Measurements from ENCODE around the gene MTMR2. TPM values are rescaled to one million over a fixed set of nuclear protein-coding genes. Genes with fewer than 3 reads are reported as not detected.

The MTMR2 gene
- total RNA-seq (ENCODE audit: low replicate concordance): 52.7 and 68.9 TPM in 2 replicates

DNA sequence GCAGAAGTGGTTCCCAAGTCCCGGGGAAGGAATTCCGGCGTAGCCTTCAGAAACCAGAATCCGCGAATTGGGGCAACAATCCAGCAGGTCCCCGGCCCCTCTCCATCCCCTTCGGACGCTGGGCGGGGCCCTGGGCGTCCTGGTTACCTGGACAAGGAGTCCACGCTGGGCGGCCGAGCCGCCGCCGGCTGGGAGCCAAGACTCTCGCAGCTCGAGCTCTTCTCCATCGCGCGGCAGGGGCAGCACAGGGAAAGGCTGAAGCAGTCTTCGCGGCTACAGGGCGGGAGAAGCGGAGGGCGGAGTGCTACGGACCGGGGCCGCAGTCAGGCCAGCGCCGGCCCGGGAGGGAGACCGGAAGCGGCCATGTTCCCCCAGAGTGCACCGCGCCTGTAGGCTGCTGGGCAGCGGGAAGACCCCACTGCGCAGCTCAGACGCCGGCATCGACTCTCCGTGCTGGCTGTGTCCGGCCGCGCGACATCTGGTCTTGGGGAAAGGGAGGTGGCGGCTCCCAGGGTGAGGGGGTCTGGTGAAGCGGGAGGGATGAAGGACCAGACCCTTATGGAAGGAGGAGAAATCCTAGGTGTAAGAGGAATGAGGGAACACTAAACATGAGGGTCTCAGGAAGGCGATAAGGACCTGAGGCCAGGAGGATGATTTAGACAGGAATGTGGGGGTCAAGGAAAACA lies at the start of gene MTMR2:
Gene MTMR2 (minus strand): TSS at position 380 of the 686 bp plus-strand sequence. CDS start 153 bp downstream, at position 227.
- peaks cover 18% of the 10 kb centered on the region for H3K4me1 ChIP-seq
- H3F3A ChIP-seq (ENCODE audit: low read depth): peaks cover 14% of the 10 kb centered on the region
- H3K4me2 ChIP-seq: peak within 1 kb of the TSS; percentile 83
- H3K27me3 ChIP-seq: no peaks in the 10 kb centered on the region
- no peaks in the 10 kb centered on the region for H3K36me3 ChIP-seq
- Mint-ChIP-seq H3K9me3 (no peaks in the 10 kb centered on the region), H3K4me3 (peak within 1 kb of the TSS; percentile 100), H3K36me3 (no peaks in the 10 kb centered on the region), H3K27me3 (ENCODE audit: insufficient read depth, low read depth) (no peaks in the 10 kb centered on the region), H3K4me1 (peaks cover 22% of the 10 kb centered on the region), H3K27ac (peak within 1 kb of the TSS; percentile 95)
- H3K9ac ChIP-seq: peak within 1 kb of the TSS; percentile 77
- no peaks in the 10 kb centered on the region for H3K9me3 ChIP-seq (ENCODE audit: low read depth)
- TF ChIP-seq, protein P1, sequence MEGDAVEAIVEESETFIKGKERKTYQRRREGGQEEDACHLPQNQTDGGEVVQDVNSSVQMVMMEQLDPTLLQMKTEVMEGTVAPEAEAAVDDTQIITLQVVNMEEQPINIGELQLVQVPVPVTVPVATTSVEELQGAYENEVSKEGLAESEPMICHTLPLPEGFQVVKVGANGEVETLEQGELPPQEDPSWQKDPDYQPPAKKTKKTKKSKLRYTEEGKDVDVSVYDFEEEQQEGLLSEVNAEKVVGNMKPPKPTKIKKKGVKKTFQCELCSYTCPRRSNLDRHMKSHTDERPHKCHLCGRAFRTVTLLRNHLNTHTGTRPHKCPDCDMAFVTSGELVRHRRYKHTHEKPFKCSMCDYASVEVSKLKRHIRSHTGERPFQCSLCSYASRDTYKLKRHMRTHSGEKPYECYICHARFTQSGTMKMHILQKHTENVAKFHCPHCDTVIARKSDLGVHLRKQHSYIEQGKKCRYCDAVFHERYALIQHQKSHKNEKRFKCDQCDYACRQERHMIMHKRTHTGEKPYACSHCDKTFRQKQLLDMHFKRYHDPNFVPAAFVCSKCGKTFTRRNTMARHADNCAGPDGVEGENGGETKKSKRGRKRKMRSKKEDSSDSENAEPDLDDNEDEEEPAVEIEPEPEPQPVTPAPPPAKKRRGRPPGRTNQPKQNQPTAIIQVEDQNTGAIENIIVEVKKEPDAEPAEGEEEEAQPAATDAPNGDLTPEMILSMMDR (IDR thresholded peaks at IDR 0.05): no peak
- peak; percentile 47 for TF ChIP-seq EZH2 (IDR thresholded peaks at IDR 0.05)
- peak; percentile 92 for DNase-seq (ENCODE audit: low spot score)
- no peaks in the 10 kb centered on the region for H4K20me1 ChIP-seq (ENCODE audit: low read depth)
- peak within 1 kb of the TSS; percentile 83 for H3K4me3 ChIP-seq
- H3K79me2 ChIP-seq (ENCODE audit: low read depth): peaks cover 63% of the 10 kb centered on the region
- peak within 1 kb of the TSS; percentile 94 for H3K27ac ChIP-seq
- peak within 1 kb of the TSS; percentile 74 for H2AFZ ChIP-seq (replicated peaks)

DNA sequence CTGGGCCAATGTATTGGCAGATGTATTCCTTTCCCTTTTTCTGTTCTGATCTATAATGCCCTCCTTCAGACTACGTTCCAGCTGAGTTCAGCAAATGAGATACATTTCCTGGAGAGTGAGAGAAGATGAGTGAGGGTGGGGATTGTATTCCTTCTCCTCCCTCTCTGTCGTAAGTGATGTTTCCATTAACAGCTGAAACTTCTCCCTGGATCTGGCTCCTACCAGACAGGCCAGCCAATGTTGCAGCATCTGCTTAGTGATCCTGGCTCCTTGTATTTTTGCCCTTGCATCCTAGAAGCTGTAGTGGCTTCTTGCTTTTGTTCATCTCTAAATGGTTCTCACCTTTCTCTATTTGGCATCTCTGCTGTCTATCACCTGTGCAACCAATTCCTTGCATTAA lies 48.2 kb upstream of the MTMR2 start:
- H3K4me2 ChIP-seq: no peak overlapping the region
- Mint-ChIP-seq H3K27me3 (ENCODE audit: insufficient read depth, low read depth) (no peaks in the 10 kb centered on the region), H3K36me3 (peaks cover 2% of the 10 kb centered on the region)

DNA sequence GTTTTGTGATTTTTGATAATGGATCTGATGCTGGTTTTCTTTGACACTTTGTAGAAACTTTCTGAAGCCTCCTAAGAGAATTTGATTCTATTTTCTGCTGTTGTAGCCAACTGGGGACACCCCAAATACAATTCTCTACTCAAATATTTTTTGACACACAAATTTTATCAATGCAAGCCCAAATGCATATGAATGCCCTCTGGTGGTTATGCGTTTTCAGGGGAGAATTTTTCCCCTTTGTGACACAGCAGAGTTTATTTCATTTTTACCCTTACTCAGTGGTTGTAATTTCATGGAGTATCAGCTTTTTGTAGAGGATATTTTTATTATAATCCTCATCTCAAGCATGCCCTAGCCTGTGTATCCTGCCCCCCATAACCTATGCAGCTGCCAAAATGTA lies 44.7 kb upstream of the MTMR2 start:
- Histone ChIP-seq H2AFZ (replicated peaks) (no peak overlapping the region), H3K4me1 (no peaks in the 10 kb centered on the region), H3K4me3 (no peak overlapping the region), H3K27me3 (no peaks in the 10 kb centered on the region), H3K9me3 (ENCODE audit: low read depth) (no peaks in the 10 kb centered on the region), H3K36me3 (no peaks in the 10 kb centered on the region), H4K20me1 (ENCODE audit: low read depth) (no peaks in the 10 kb centered on the region), H3K27ac (no peak overlapping the region), H3F3A (ENCODE audit: low read depth) (no peaks in the 10 kb centered on the region), H3K9ac (no peak overlapping the region), H3K4me2 (no peak overlapping the region), H3K79me2 (ENCODE audit: low read depth) (no peaks in the 10 kb centered on the region)
- TF ChIP-seq, protein P1 (IDR thresholded peaks at IDR 0.05): no peak
- TF ChIP-seq EZH2phosphoT487 (IDR thresholded peaks at IDR 0.05) (no peak), EZH2 (IDR thresholded peaks at IDR 0.05) (no peak)
- DNase-seq (ENCODE audit: low spot score): no peak
- Mint-ChIP-seq H3K4me3 (no peak overlapping the region), H3K27me3 (ENCODE audit: insufficient read depth, low read depth) (no peaks in the 10 kb centered on the region), H3K9me3 (no peaks in the 10 kb centered on the region), H3K4me1 (no peaks in the 10 kb centered on the region), H3K27ac (no peak overlapping the region), H3K36me3 (no peaks in the 10 kb centered on the region)

More for the DNA sequence above, 48.2 kb upstream of the MTMR2 start:
- Histone ChIP-seq H3F3A (ENCODE audit: low read depth) (no peaks in the 10 kb centered on the region), H3K36me3 (no peaks in the 10 kb centered on the region), H3K9ac (no peak overlapping the region), H3K9me3 (ENCODE audit: low read depth) (no peaks in the 10 kb centered on the region), H4K20me1 (ENCODE audit: low read depth) (no peaks in the 10 kb centered on the region), H3K4me1 (no peaks in the 10 kb centered on the region), H3K27me3 (no peaks in the 10 kb centered on the region), H3K4me3 (no peak overlapping the region), H3K79me2 (ENCODE audit: low read depth) (no peaks in the 10 kb centered on the region), H2AFZ (replicated peaks) (no peak overlapping the region), H3K27ac (no peak overlapping the region)
- no peak overlapping the region for H3K27ac Mint-ChIP-seq
- H3K9me3 Mint-ChIP-seq: no peaks in the 10 kb centered on the region
- TF ChIP-seq, protein P1 (IDR thresholded peaks at IDR 0.05): no peak
- TF ChIP-seq EZH2 (IDR thresholded peaks at IDR 0.05) (no peak), EZH2phosphoT487 (IDR thresholded peaks at IDR 0.05) (no peak)
- H3K4me1 Mint-ChIP-seq: no peaks in the 10 kb centered on the region
- H3K4me3 Mint-ChIP-seq: no peak overlapping the region
- no peak for DNase-seq (ENCODE audit: low spot score)

Measured in neural progenitor cell (in vitro differentiated cells).